IMR-90 (cell line): ENCODE results near the gene TMEM208. TPM values are rescaled to one million over a fixed set of nuclear protein-coding genes. Genes with fewer than 3 reads are reported as not detected.

Source experiments
- ATAC-seq: fragments of 200-7000 bp; cut with Tn5 transposase; 2 replicates; pipeline ENCODE4 v1.9.1; 2020; ENCODE audit warnings: low read depth, mild to moderate bottlenecking, moderate library complexity
- BruUV-seq: library from RNA; stranded (reverse); fragments of 400-500 nt; replicated peaks from 2 replicates; lab custom pipeline; 2021; lab: Mats Ljungman, UMichigan
- CTCF ChIA-PET: fragments of 300-600 bp; formaldehyde crosslinking; extraction: SDS; loops from one replicate; lab custom pipeline; 2021; ENCODE audit warnings: antibody characterized with exemption; lab: Yijun Ruan, JAX
- POLR2A ChIA-PET: fragments of 300-600 bp; sonication (Branson Sonifier 250); formaldehyde crosslinking; loops from one replicate; lab custom pipeline; 2022; ENCODE audit warnings: antibody characterized with exemption; ENCODE audit not compliant: unreplicated experiment; lab: Charles Lee
- DNase-seq: peaks from one replicate; pipeline ENCODE4 v3.0.0; 2013
- H2AFZ ChIP-seq: replicated peaks from 2 replicates; pipeline ENCODE3; 2013; ENCODE audit warnings: low read length, mild to moderate bottlenecking; ENCODE audit not compliant: poor library complexity
- H2AK5ac ChIP-seq: 2 replicates; pipeline ENCODE4 v1.6.1; 2013; ENCODE audit warnings: low read depth, low read length, inconsistent platforms
- H2AK9ac ChIP-seq: replicated peaks from 2 replicates; pipeline ENCODE3; 2013; ENCODE audit warnings: mild to moderate bottlenecking, low read depth, low read length, moderate library complexity; ENCODE audit not compliant: poor library complexity
- H2BK120ac ChIP-seq: 2 replicates; pipeline ENCODE4 v1.6.1; 2013; ENCODE audit warnings: low read depth, low read length, inconsistent platforms
- H2BK15ac ChIP-seq: 3 replicates; pipeline ENCODE4 v1.6.1; 2013; ENCODE audit warnings: low read depth, low read length, inconsistent platforms
- H2BK20ac ChIP-seq: 2 replicates; pipeline ENCODE4 v1.6.1; 2013; ENCODE audit warnings: low read depth, mild to moderate bottlenecking, inconsistent platforms, low read length, moderate library complexity
- H2BK5ac ChIP-seq: 2 replicates; pipeline ENCODE4 v1.6.1; 2013; ENCODE audit warnings: mild to moderate bottlenecking, low read depth, low read length, inconsistent platforms; ENCODE audit not compliant: poor library complexity, severe bottlenecking
- H3K14ac ChIP-seq: replicated peaks from 2 replicates; pipeline ENCODE4 v1.6.1; 2013; ENCODE audit warnings: low read depth, low read length, inconsistent platforms
- H3K18ac ChIP-seq: 2 replicates; pipeline ENCODE4 v1.6.1; 2013; ENCODE audit warnings: low read depth, low read length, control low read depth
- H3K23ac ChIP-seq: 2 replicates; pipeline ENCODE4 v1.6.1; 2013; ENCODE audit warnings: low read depth, low read length, inconsistent platforms
- H3K27ac ChIP-seq: 2 replicates; pipeline ENCODE4 v1.5.1; 2013; ENCODE audit warnings: mild to moderate bottlenecking, control low read depth, low read length; ENCODE audit not compliant: insufficient read depth
- H3K27me3 ChIP-seq: 2 replicates; pipeline ENCODE4 v1.6.1; 2013; ENCODE audit warnings: low read length; ENCODE audit not compliant: control insufficient read depth, insufficient read depth
- H3K36me3 ChIP-seq: 2 replicates; pipeline ENCODE4 v1.6.1; 2013; ENCODE audit warnings: low read length, mixed read lengths; ENCODE audit not compliant: control insufficient read depth, insufficient read depth
- H3K4ac ChIP-seq: 2 replicates; pipeline ENCODE4 v1.6.1; 2013; ENCODE audit warnings: low read depth, low read length, inconsistent platforms
- H3K4me1 ChIP-seq: 2 replicates; pipeline ENCODE4 v1.6.1; 2013; ENCODE audit warnings: low read length, mixed read lengths; ENCODE audit not compliant: control insufficient read depth, insufficient read depth
- H3K4me2 ChIP-seq: 2 replicates; pipeline ENCODE4 v1.6.1; 2013; ENCODE audit warnings: low read depth, mild to moderate bottlenecking, control low read depth, low read length, moderate library complexity
- H3K4me3 ChIP-seq: 2 replicates; pipeline ENCODE4 v1.5.1; 2013; ENCODE audit warnings: low read depth, mild to moderate bottlenecking, control low read depth, low read length, moderate library complexity; ENCODE audit not compliant: insufficient read depth
- H3K56ac ChIP-seq: 2 replicates; pipeline ENCODE4 v1.6.1; 2013; ENCODE audit warnings: low read length, inconsistent platforms; ENCODE audit not compliant: insufficient read depth; ENCODE audit errors: extremely low read depth
- H3K79me1 ChIP-seq, 2 experiments: 2 replicates each; pipeline ENCODE4 v1.6.1; 2013; ENCODE audit warnings: low read length in 2 of 2, inconsistent platforms in 1 of 2, low read depth in 1 of 2
- H3K9ac ChIP-seq: 2 replicates; pipeline ENCODE4 v1.6.1; 2013; ENCODE audit warnings: low read depth, low read length, control low read depth
- H3K9me1 ChIP-seq: 2 replicates; pipeline ENCODE4 v1.6.1; 2013; ENCODE audit warnings: low read length, inconsistent platforms; ENCODE audit not compliant: insufficient read depth
- H3K9me3 ChIP-seq: 2 replicates; pipeline ENCODE4 v1.6.1; 2013; ENCODE audit warnings: low read length; ENCODE audit not compliant: control insufficient read depth, insufficient read depth
- H4K20me1 ChIP-seq: 2 replicates; pipeline ENCODE4 v1.6.1; 2013; ENCODE audit warnings: low read length, inconsistent platforms; ENCODE audit not compliant: insufficient read depth
- H4K5ac ChIP-seq: 2 replicates; pipeline ENCODE4 v1.6.1; 2013; ENCODE audit warnings: mild to moderate bottlenecking, low read depth, low read length, control low read depth
- H4K8ac ChIP-seq, 2 experiments: 2 replicates each; pipeline ENCODE4 v1.6.1; 2013; ENCODE audit warnings: low read depth in 2 of 2, low read length in 2 of 2, control low read depth in 1 of 2, inconsistent platforms in 1 of 2
- H4K91ac ChIP-seq: 2 replicates; pipeline ENCODE4 v1.6.1; 2013; ENCODE audit warnings: low read depth, low read length, inconsistent platforms; ENCODE audit not compliant: insufficient read depth
- BHLHE40 ChIP-seq: fragments of 150-350 bp; IDR thresholded peaks from 2 replicates; pipeline ENCODE4 v1.6.1; 2016; ENCODE audit warnings: mild to moderate bottlenecking, low read depth, low read length
- CHD1 ChIP-seq: IDR thresholded peaks from 2 replicates; pipeline ENCODE4 v1.6.1; 2012; ENCODE audit warnings: low read depth, low read length, improper control_type of control experiment
- FOS ChIP-seq: fragments of 150-350 bp; IDR thresholded peaks from 2 replicates; pipeline ENCODE4 v1.6.1; 2016; ENCODE audit warnings: low read depth, low read length
- MAFK ChIP-seq: IDR thresholded peaks from 2 replicates; pipeline ENCODE4 v1.6.1; 2012; ENCODE audit warnings: low read depth, low read length, improper control_type of control experiment
- MAZ ChIP-seq: IDR thresholded peaks from 2 replicates; pipeline ENCODE4 v1.6.1; 2012; ENCODE audit warnings: low read depth, mild to moderate bottlenecking, low read length, improper control_type of control experiment, moderate library complexity, borderline replicate concordance
- POLR2A ChIP-seq: IDR thresholded peaks from 2 replicates; pipeline ENCODE4 v1.6.1; 2012; ENCODE audit warnings: mild to moderate bottlenecking, low read depth, low read length
- RFX5 ChIP-seq: IDR thresholded peaks from 2 replicates; pipeline ENCODE4 v1.8.0; 2012; ENCODE audit warnings: low read depth, mild to moderate bottlenecking, low read length, moderate library complexity
- WGBS, 2 experiments: methylation state at CpG; one replicate each; pipeline versions ENCODE4 v1.1.5 to v1.1.7; 2013; ENCODE audit warnings: missing lambda C conversion rate in 2 of 2; ENCODE audit not compliant: insufficient read length in 1 of 2; ENCODE audit errors: extremely low coverage in 2 of 2; 5-methylcytosine and 5-hydroxymethylcytosine counted together
- dilution Hi-C: fragments of 300-500 bp; cut with HindIII; formaldehyde crosslinking; loops from one replicate; pipeline ENCODE4 v1.14.3; 2018; ENCODE audit warnings: low sequenced_read_pairs; ENCODE audit not compliant: unreplicated experiment
- in situ Hi-C: fragments of 300-500 bp; cut with MboI; formaldehyde crosslinking; loops from 3 replicates; pipeline ENCODE4 v1.14.3; 2019; ENCODE audit warnings: low sequenced_read_pairs, inconsistent platforms, mixed read lengths
- intact Hi-C: fragments of 100-400 bp; cut with micrococcal nuclease; formaldehyde crosslinking; loops from 2 replicates; pipeline ENCODE4 v1.10.0; 2022
- polyA plus RNA-seq, 3 experiments: library from polyadenylated mRNA; depleted of rRNA; stranded (reverse); fragments of >200 nt; gene quantifications; 2 replicates each; pipeline ENCODE4 v1.2.3, GENCODE V29; 2012; ENCODE audit warnings: low replicate concordance in 1 of 3
- total RNA-seq: library from RNA; depleted of rRNA; stranded (reverse); fragments of >200 nt; gene quantifications from 2 replicates; pipeline ENCODE4 v1.2.3, GENCODE V29; 2012
- TF ChIP-seq, protein P1 (sequence below): fragments of 150-350 bp; IDR thresholded peaks from 2 replicates; pipeline ENCODE4 v1.6.1; 2017; ENCODE audit warnings: mild to moderate bottlenecking, antibody characterized with exemption, low read length, low read depth
- TF ChIP-seq, protein P2 (sequence below): fragments of 150-350 bp; IDR thresholded peaks from 2 replicates; pipeline ENCODE4 v1.6.1; 2016; ENCODE audit warnings: low read depth, mild to moderate bottlenecking, low read length, moderate library complexity, borderline replicate concordance

TMEM208 gene
- total and polyA plus RNA-seq, 2 of the 4 experiments (the other 2 are of a cell fraction) = 65.6 to 66.5 TPM

DNA sequence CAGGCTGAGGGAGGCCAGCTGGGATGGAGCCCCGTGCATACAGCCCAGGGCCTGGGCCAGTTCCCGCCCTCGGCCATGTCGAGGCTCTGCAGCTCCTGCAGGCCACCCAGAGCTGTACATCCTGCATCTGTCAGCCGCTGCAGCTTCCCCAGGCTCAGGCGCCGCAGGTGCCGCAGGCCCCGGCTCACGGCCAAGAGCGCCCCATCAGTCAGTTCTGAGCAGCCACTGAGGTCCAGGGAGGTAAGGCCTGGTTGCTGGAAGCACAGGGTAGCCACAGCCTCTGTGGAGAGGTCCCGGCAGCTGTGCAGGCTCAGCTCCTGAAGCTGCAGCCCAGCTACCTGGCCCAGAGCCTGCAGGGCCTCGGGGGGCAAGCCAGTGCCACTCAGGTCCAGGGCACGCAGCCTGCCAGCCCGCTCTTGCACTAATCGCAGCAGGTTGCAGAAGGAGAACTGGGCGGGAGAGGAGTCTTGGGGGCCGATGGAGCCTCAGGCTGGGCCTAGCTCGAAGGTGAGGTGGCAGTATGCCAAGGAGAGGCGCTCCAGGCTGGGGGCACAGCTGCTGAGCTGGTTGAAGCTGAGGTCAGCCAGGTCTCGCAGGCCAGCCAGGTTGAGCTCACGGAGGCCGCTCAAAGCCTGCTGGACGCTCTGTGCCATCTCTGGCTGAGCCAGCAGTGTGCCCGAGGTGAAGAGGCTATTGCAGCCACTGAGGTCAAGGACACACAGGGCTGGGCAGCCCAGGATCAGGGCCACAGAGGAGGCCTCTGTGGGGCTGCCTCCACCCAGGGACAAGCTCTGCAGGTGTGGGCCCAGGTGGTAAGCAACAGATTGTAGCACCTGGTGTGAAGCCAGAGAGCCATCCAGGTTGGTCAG lies 16.6 kb upstream of the TMEM208 start:
- no peak overlapping the region for H4K5ac ChIP-seq
- ATAC-seq (no peak), DNase-seq (no peak)
- H2BK5ac ChIP-seq = no peak overlapping the region
- H4K8ac ChIP-seq = no peak overlapping the region
- H3K4ac ChIP-seq = no peak overlapping the region
- H3K4me2 ChIP-seq = no peak overlapping the region
- TF ChIP-seq POLR2A (no peak), FOS (no peak), RFX5 (no peak), MAFK (no peak), CHD1 (no peak), BHLHE40 (no peak), MAZ (no peak)
- TF ChIP-seq, protein P1, sequence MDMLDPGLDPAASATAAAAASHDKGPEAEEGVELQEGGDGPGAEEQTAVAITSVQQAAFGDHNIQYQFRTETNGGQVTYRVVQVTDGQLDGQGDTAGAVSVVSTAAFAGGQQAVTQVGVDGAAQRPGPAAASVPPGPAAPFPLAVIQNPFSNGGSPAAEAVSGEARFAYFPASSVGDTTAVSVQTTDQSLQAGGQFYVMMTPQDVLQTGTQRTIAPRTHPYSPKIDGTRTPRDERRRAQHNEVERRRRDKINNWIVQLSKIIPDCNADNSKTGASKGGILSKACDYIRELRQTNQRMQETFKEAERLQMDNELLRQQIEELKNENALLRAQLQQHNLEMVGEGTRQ = no peak
- TF ChIP-seq, protein P2, sequence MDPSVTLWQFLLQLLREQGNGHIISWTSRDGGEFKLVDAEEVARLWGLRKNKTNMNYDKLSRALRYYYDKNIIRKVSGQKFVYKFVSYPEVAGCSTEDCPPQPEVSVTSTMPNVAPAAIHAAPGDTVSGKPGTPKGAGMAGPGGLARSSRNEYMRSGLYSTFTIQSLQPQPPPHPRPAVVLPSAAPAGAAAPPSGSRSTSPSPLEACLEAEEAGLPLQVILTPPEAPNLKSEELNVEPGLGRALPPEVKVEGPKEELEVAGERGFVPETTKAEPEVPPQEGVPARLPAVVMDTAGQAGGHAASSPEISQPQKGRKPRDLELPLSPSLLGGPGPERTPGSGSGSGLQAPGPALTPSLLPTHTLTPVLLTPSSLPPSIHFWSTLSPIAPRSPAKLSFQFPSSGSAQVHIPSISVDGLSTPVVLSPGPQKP = no peak
- in situ Hi-C loops (no loop called here), dilution Hi-C loops (no loop called here), intact Hi-C loops (no loop called here)
- WGBS, 2 experiments = 87% methylated on average over 17 of the region's 25 CpGs; no CpG with 5 or more reads in 1 of the 2 experiments
- no peak overlapping the region for H2AFZ ChIP-seq
- H2BK20ac ChIP-seq = no peak overlapping the region
- H3K36me3 ChIP-seq = no peaks in the 10 kb centered on the region
- no peak overlapping the region for H2AK9ac ChIP-seq
- H3K56ac ChIP-seq = no peak overlapping the region
- H2BK120ac ChIP-seq = no peak overlapping the region
- H4K20me1 ChIP-seq = 0 out of 2 replicates have a peak, but pooled peaks cover 6% of the 10 kb centered on the region
- CTCF ChIA-PET = interaction anchor here (1.5 kb wide), 1 partner anchor 12 kb away, joined by 3 read pairs; no protein-coding TSS in a partner anchor
- no peak overlapping the region for H3K14ac ChIP-seq
- no peak overlapping the region for H3K9ac ChIP-seq
- no TSS peak for BruUV-seq
- no peak overlapping the region for H4K91ac ChIP-seq
- peaks cover 0 to 9% of the 10 kb centered on the region in 2 experiments; a peak in 1 of 4 replicates for H3K79me1 ChIP-seq
- no peak overlapping the region for H2BK15ac ChIP-seq
- no peaks in the 10 kb centered on the region for H3K9me3 ChIP-seq
- peaks cover 8% of the 10 kb centered on the region for H3K4me1 ChIP-seq
- H3K4me3 ChIP-seq = no peak overlapping the region
- no peak overlapping the region for H3K23ac ChIP-seq
- peaks cover 20% of the 10 kb centered on the region for H3K9me1 ChIP-seq
- H3K18ac ChIP-seq = no peak overlapping the region
- no peak overlapping the region for H3K27ac ChIP-seq
- H2AK5ac ChIP-seq = no peak overlapping the region
- POLR2A ChIA-PET = no interaction called here
- H3K27me3 ChIP-seq = no peaks in the 10 kb centered on the region
